ENCODE measurements around the gene CD8B.

GRCh38 chr2:86821842-86822241 is 39.8 kb downstream of the CD8B start:
- no peak for TF ChIP-seq POLR2A (IDR thresholded peaks at IDR 0.05; ENCODE audit: low read depth, low read length)
- TF ChIP-seq TAF1 (IDR thresholded peaks at IDR 0.05; ENCODE audit: low read depth, low read length), result no peak
- no peak for TF ChIP-seq SPI1 (IDR thresholded peaks at IDR 0.05; ENCODE audit: low read depth, low read length)
- no peak for TF ChIP-seq POU2F2 (IDR thresholded peaks at IDR 0.05; ENCODE audit: low read depth, low read length)
- no peak for TF ChIP-seq POLR2AphosphoS5 (IDR thresholded peaks at IDR 0.05; ENCODE audit: low read depth, low read length)

All from GM12891 (cell line).